PC-3 (cell line): Measurements from ENCODE around the gene BAIAP2L1. TPM values are rescaled to one million over a fixed set of nuclear protein-coding genes. Genes with fewer than 3 reads are reported as not detected.
A peak's percentile ranks its signal among the peaks of the same experiment; 100 is the strongest.

ENCODE experiments used
- ATAC-seq: fragments of 200-7000 bp; cut with Tn5 transposase; 2 replicates; pipeline ENCODE4 v1.9.1; 2020; ENCODE audit warnings: mild to moderate bottlenecking, moderate library complexity
- BruUV-seq: library from RNA; stranded (reverse); fragments of 400-500 nt; replicated peaks from 2 replicates; lab custom pipeline; 2021; lab: Mats Ljungman, UMichigan
- CTCF ChIA-PET: fragments of 300-600 bp; sonication (Branson Sonifier 250); formaldehyde crosslinking; loops from one replicate; lab custom pipeline; 2022; ENCODE audit warnings: antibody characterized with exemption; lab: Charles Lee
- POLR2A ChIA-PET: fragments of 300-600 bp; sonication (Branson Sonifier 250); formaldehyde crosslinking; loops from one replicate; lab custom pipeline; 2022; ENCODE audit warnings: antibody characterized with exemption; ENCODE audit not compliant: unreplicated experiment; lab: Charles Lee
- DNase-seq: peaks from one replicate; pipeline ENCODE4 v3.0.0-alpha.2; 2015
- H2AFZ ChIP-seq: fragments of 300-600 bp; sonication (generic); 2 replicates; pipeline ENCODE4 v1.6.0; 2016; ENCODE audit warnings: antibody characterized with exemption, low read length
- H3F3A ChIP-seq: fragments of 300-600 bp; sonication (generic); one replicate; pipeline ENCODE4 v1.6.0; 2017; ENCODE audit warnings: antibody characterized with exemption, low read length, control low read depth, mild to moderate bottlenecking; ENCODE audit not compliant: unreplicated experiment
- H3K27ac ChIP-seq: fragments of 300-600 bp; sonication (generic); 2 replicates; pipeline ENCODE4 v1.5.1; 2016; ENCODE audit warnings: mild to moderate bottlenecking, low read length
- H3K27me3 ChIP-seq: fragments of 300-600 bp; sonication (generic); 2 replicates; pipeline ENCODE4 v1.6.1; 2016; ENCODE audit warnings: low read length, mixed read lengths
- H3K36me3 ChIP-seq: fragments of 300-600 bp; sonication (generic); 2 replicates; pipeline ENCODE4 v1.6.1; 2016; ENCODE audit warnings: low read depth, mixed run types, low read length, mixed read lengths
- H3K4me1 ChIP-seq: fragments of 300-600 bp; sonication (generic); 2 replicates; pipeline ENCODE4 v1.5.1; 2016; ENCODE audit warnings: low read length; ENCODE audit not compliant: insufficient read depth
- H3K4me2 ChIP-seq: fragments of 300-600 bp; sonication (generic); 2 replicates; pipeline ENCODE4 v1.6.0; 2016; ENCODE audit warnings: low read length
- H3K4me3 ChIP-seq: fragments of 300-600 bp; sonication (generic); 2 replicates; pipeline ENCODE4 v1.5.1; 2016; ENCODE audit warnings: mild to moderate bottlenecking, low read length, mixed read lengths
- H3K79me2 ChIP-seq: fragments of 300-600 bp; sonication (generic); 2 replicates; pipeline ENCODE4 v1.6.1; 2017; ENCODE audit warnings: low read length, mixed read lengths
- H3K9ac ChIP-seq: fragments of 300-600 bp; sonication (generic); 2 replicates; pipeline ENCODE4 v1.6.0; 2016; ENCODE audit warnings: mild to moderate bottlenecking, low read length
- H3K9me2 ChIP-seq: fragments of 300-600 bp; sonication (generic); replicated peaks from 2 replicates; pipeline ENCODE4 v1.6.1; 2016; ENCODE audit warnings: mixed run types, low read length, mixed read lengths
- H3K9me3 ChIP-seq: fragments of 300-600 bp; sonication (generic); 2 replicates; pipeline ENCODE4 v1.6.1; 2016; ENCODE audit warnings: low read length, mixed read lengths
- H4K20me1 ChIP-seq: fragments of 300-600 bp; sonication (generic); 2 replicates; pipeline ENCODE4 v1.6.1; 2016; ENCODE audit warnings: low read length, mixed read lengths
- CTCF ChIP-seq: fragments of 300-600 bp; sonication (generic); conservative IDR thresholded peaks from 2 replicates; pipeline ENCODE4 v1.5.1; 2017; ENCODE audit warnings: antibody characterized with exemption, low read depth, mild to moderate bottlenecking, low read length
- EZH2 ChIP-seq: fragments of 300-600 bp; sonication (generic); IDR thresholded peaks from one replicate; pipeline ENCODE4 v1.6.1; 2017; ENCODE audit warnings: antibody characterized with exemption, mild to moderate bottlenecking, low read length; ENCODE audit not compliant: unreplicated experiment
- EZH2phosphoT487 ChIP-seq: fragments of 300-600 bp; sonication (generic); IDR thresholded peaks from 2 replicates; pipeline ENCODE4 v1.6.1; 2018; ENCODE audit warnings: mild to moderate bottlenecking, antibody characterized with exemption, low read length, borderline replicate concordance
- intact Hi-C: fragments of 100-400 bp; cut with micrococcal nuclease; formaldehyde crosslinking; loops from 2 replicates; pipeline ENCODE4 v1.9.0; 2023
- total RNA-seq: library from RNA; depleted of rRNA; stranded (reverse); fragments of >200 nt; gene quantifications from 2 replicates; pipeline ENCODE4 v1.2.3, GENCODE V29; 2014

The BAIAP2L1 gene
- total RNA-seq, 1 experiment from 2014 or later = 18.9 TPM

- H3K27me3 ChIP-seq = no peaks in the 10 kb centered on the region
- peaks cover 5% of the 10 kb centered on the region; the same call in 1 of the 2 replicates for H4K20me1 ChIP-seq
- ChIA-PET CTCF (no interaction called here), POLR2A (no interaction called here)
- no peak overlapping the region for H3K4me3 ChIP-seq
- BruUV-seq = no TSS peak
- no peak overlapping the region for H3K4me2 ChIP-seq
- no peak overlapping the region for H3K9ac ChIP-seq
- no peak overlapping the region for H2AFZ ChIP-seq
- no peak for TF ChIP-seq EZH2
- H3F3A ChIP-seq = no peaks in the 10 kb centered on the region
- no peaks in the 10 kb centered on the region for H3K36me3 ChIP-seq
- intact Hi-C loops = loop anchor here (10.0 kb wide), 1 partner anchor 1546 kb away; the partner anchor contains the start of gene CYP3A43
- peaks cover 22% of the 10 kb centered on the region for H3K79me2 ChIP-seq
- ATAC-seq = no peak
- no peak for DNase-seq
- H3K9me3 ChIP-seq = no peaks in the 10 kb centered on the region
- H3K9me2 ChIP-seq = no peaks in the 10 kb centered on the region
- H3K27ac ChIP-seq = no peak overlapping the region
- peaks cover 16% of the 10 kb centered on the region for H3K4me1 ChIP-seq
These were observed 122.0 kb downstream of the BAIAP2L1 start for GRCh38 chr7:98278936-98279335.

GRCh38 chr7:98278408-98278807, 122.5 kb downstream of the BAIAP2L1 start:
- ATAC-seq = no peak
- no peak overlapping the region for H2AFZ ChIP-seq
- peaks cover 5% of the 10 kb centered on the region; the same call in 1 of the 2 replicates for H4K20me1 ChIP-seq
- intact Hi-C loops = loop anchor here (10.0 kb wide), 1 partner anchor 1546 kb away; the partner anchor contains the start of gene CYP3A43
- H3K79me2 ChIP-seq = peaks cover 17% of the 10 kb centered on the region
- ChIA-PET POLR2A (no interaction called here), CTCF (no interaction called here)
- no peaks in the 10 kb centered on the region for H3F3A ChIP-seq
- H3K27me3 ChIP-seq = no peaks in the 10 kb centered on the region
- DNase-seq = no peak
- H3K27ac ChIP-seq = no peak overlapping the region
- H3K4me1 ChIP-seq = peaks cover 11% of the 10 kb centered on the region
- H3K36me3 ChIP-seq = no peaks in the 10 kb centered on the region
- no peaks in the 10 kb centered on the region for H3K9me3 ChIP-seq
- TF ChIP-seq EZH2 (no peak), CTCF (no peak), EZH2phosphoT487 (no peak)
- H3K4me3 ChIP-seq = no peak overlapping the region
- no peak overlapping the region for H3K4me2 ChIP-seq
- no peak overlapping the region for H3K9ac ChIP-seq
- H3K9me2 ChIP-seq = no peaks in the 10 kb centered on the region
- no TSS peak for BruUV-seq

GRCh38 chr7:98276241-98276761, 124.6 kb downstream of the BAIAP2L1 start:
- DNase-seq (peak; percentile 65), ATAC-seq (peak; percentile 63)
- Histone ChIP-seq H3K9ac (no peak overlapping the region), H3K36me3 (no peaks in the 10 kb centered on the region), H3K27ac (peak overlapping the region; percentile 44), H3K27me3 (no peaks in the 10 kb centered on the region), H3K79me2 (no peaks in the 10 kb centered on the region), H3K4me3 (no peak overlapping the region), H3K9me2 (no peaks in the 10 kb centered on the region), H3K4me2 (no peak overlapping the region), H3K4me1 (peaks cover 11% of the 10 kb centered on the region), H2AFZ (no peak overlapping the region), H3K9me3 (no peaks in the 10 kb centered on the region), H4K20me1 (no peaks in the 10 kb centered on the region), H3F3A (no peaks in the 10 kb centered on the region)
- POLR2A ChIA-PET = no interaction called here
- intact Hi-C loops = loop anchor here (10.0 kb wide), 1 partner anchor 1548 kb away; the partner anchor contains the start of gene CYP3A43
- CTCF ChIA-PET = no interaction called here
- no peak for TF ChIP-seq CTCF
- no peak for TF ChIP-seq EZH2
- no peak for TF ChIP-seq EZH2phosphoT487
- BruUV-seq = no TSS peak
